H7 (cell line): ENCODE results near the gene CALML4. TPM values are rescaled to one million over a fixed set of nuclear protein-coding genes. Genes with fewer than 3 reads are reported as not detected.
A peak's percentile ranks its signal among the peaks of the same experiment; 100 is the strongest.
"Not testable (repeated sequence)": the region's sequence is repeated elsewhere in the genome, so short reads cannot be mapped to it uniquely, and the experiment has no call there.

ENCODE experiments used
- DNase-seq: peaks from one replicate; pipeline ENCODE4 v3.0.0; 2012
- H3K27me3 ChIP-seq: 2 replicates; pipeline ENCODE4 v1.6.0; 2011; ENCODE audit warnings: mild to moderate bottlenecking, low read length; ENCODE audit not compliant: control insufficient read depth, insufficient read depth
- H3K36me3 ChIP-seq: replicated peaks from 2 replicates; pipeline ENCODE4 v1.5.1; 2011; ENCODE audit warnings: low read length; ENCODE audit not compliant: control insufficient read depth, insufficient read depth
- H3K4me3 ChIP-seq: 2 replicates; pipeline ENCODE4 v1.5.1; 2011; ENCODE audit warnings: low read depth, mild to moderate bottlenecking, control low read depth, low read length, moderate library complexity; ENCODE audit not compliant: insufficient read depth
- total RNA-seq: library from RNA; depleted of rRNA; stranded (reverse); fragments of >200 nt; shearing (Covaris generic); gene quantifications from 2 replicates; pipeline ENCODE4 v1.2.3, GENCODE V29; 2014

CALML4 gene
- total RNA-seq, 1 experiment from 2014 or later, result 5.6 TPM

GRCh38 chr15:68229386-68230156 lies 24.4 kb upstream of the CALML4 start, which contains the start of gene CLN6:
Gene CLN6 (minus strand): TSS chr15:68229728. CDS start chr15:68229584, 144 bp downstream.
- Histone ChIP-seq H3K4me3 (peak within 1 kb of the TSS; percentile 85), H3K36me3 (no peaks in the 10 kb centered on the region), H3K27me3 (no peaks in the 10 kb centered on the region)
- DNase-seq, result peak; percentile 99

- H3K4me3 ChIP-seq, result peak overlapping the region; percentile 85
- no peak for DNase-seq
- H3K36me3 ChIP-seq, result no peaks in the 10 kb centered on the region; the same call in 1 of the 2 replicates
- no peaks in the 10 kb centered on the region for H3K27me3 ChIP-seq
Measured at GRCh38 chr15:68228971-68229385, 23.8 kb upstream of the CALML4 start.

GRCh38 chr15:68228143-68228970 lies 23.2 kb upstream of the CALML4 start:
- H3K27me3 ChIP-seq, result no peaks in the 10 kb centered on the region
- no peak for DNase-seq
- H3K4me3 ChIP-seq, result peak overlapping the region; percentile 85
- no peaks in the 10 kb centered on the region; the same call in 1 of the 2 replicates for H3K36me3 ChIP-seq

GRCh38 chr15:68227643-68228142 lies 22.6 kb upstream of the CALML4 start:
- Histone ChIP-seq H3K36me3 (no peaks in the 10 kb centered on the region; the same call in 1 of the 2 replicates), H3K4me3 (peak overlapping the region; percentile 85; the same call in 1 of the 2 replicates), H3K27me3 (no peaks in the 10 kb centered on the region)
- no peak for DNase-seq

GRCh38 chr15:68225442-68225841 lies 20.3 kb upstream of the CALML4 start:
- H3K4me3 ChIP-seq, H3K27me3 ChIP-seq, DNase-seq, H3K36me3 ChIP-seq: not testable (repeated sequence)

GRCh38 chr15:68224546-68225250 lies 19.6 kb upstream of the CALML4 start:
- DNase-seq, result no peak
- no peaks in the 10 kb centered on the region; the same call in 1 of the 2 replicates for H3K36me3 ChIP-seq

GRCh38 chr15:68224108-68224507 lies 19.0 kb upstream of the CALML4 start:
- H3K4me3 ChIP-seq, result no peak overlapping the region
- H3K27me3 ChIP-seq, result no peaks in the 10 kb centered on the region
- no peaks in the 10 kb centered on the region; the same call in none of the 2 replicates for H3K36me3 ChIP-seq
- DNase-seq, result no peak

More at GRCh38 chr15:68224546-68225250, 19.6 kb upstream of the CALML4 start:
- H3K4me3 ChIP-seq, result no peak overlapping the region
- H3K27me3 ChIP-seq, result no peaks in the 10 kb centered on the region

GRCh38 chr15:68223171-68223570 lies 18.0 kb upstream of the CALML4 start:
- no peak overlapping the region for H3K4me3 ChIP-seq
- H3K36me3 ChIP-seq, result peaks cover 2% of the 10 kb centered on the region
- H3K27me3 ChIP-seq, result no peaks in the 10 kb centered on the region
- no peak for DNase-seq

- H3K27me3 ChIP-seq, DNase-seq, H3K4me3 ChIP-seq, H3K36me3 ChIP-seq: not testable (repeated sequence)
Measured at GRCh38 chr15:68222432-68222743, 17.3 kb upstream of the CALML4 start.

GRCh38 chr15:68221530-68222431 lies 16.6 kb upstream of the CALML4 start:
- not testable (repeated sequence) for H3K27me3 ChIP-seq, H3K4me3 ChIP-seq, DNase-seq, H3K36me3 ChIP-seq

- no peak for DNase-seq
- Histone ChIP-seq H3K36me3 (peaks cover 2% of the 10 kb centered on the region), H3K27me3 (no peaks in the 10 kb centered on the region), H3K4me3 (no peak overlapping the region)
Measured at GRCh38 chr15:68220967-68221366, 15.8 kb upstream of the CALML4 start.

- peaks cover 2% of the 10 kb centered on the region for H3K36me3 ChIP-seq
- H3K4me3 ChIP-seq, result no peak overlapping the region
- no peak for DNase-seq
- H3K27me3 ChIP-seq, result no peaks in the 10 kb centered on the region
Measured at GRCh38 chr15:68220489-68220888, 15.4 kb upstream of the CALML4 start.

- H3K4me3 ChIP-seq, result no peak overlapping the region
- peak; percentile 19 for DNase-seq
Measured at GRCh38 chr15:68218847-68219798, 14.0 kb upstream of the CALML4 start.

More at GRCh38 chr15:68218847-68219798, 14.0 kb upstream of the CALML4 start:
- Histone ChIP-seq H3K36me3 (peaks cover 2% of the 10 kb centered on the region), H3K27me3 (no peaks in the 10 kb centered on the region)
